ENCODE measurements around the gene LRPAP1.

The LRPAP1 gene

DNA sequence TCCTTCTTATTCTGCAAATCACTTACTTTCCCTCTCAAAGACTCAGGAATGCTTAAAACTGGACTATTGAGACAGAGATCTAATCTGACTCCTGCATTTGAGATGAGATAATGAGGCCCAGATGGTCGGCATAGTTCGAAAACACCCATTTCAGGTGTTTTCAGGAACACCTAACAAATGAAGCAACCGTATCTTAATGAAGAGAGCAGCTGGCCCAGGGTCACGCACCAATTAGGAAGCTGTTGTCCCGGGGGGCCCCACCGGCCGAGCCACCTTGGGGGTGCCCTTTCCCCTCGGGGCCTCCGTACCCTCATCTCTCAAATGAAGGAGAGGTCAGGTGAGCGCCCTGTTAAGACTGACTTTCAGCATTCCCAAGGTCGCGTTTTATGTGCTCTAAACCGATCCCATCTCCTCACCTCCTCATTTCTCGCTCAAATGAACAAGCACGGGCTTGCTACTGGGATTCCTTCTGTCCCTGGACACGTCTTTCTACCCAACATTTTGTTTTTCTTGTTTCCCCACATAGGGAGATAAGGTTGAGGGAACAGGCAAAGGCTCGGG is 824 bp downstream of the LRPAP1 start:
- DNase-seq (ENCODE audit: low spot score), result peak; percentile 41

DNA sequence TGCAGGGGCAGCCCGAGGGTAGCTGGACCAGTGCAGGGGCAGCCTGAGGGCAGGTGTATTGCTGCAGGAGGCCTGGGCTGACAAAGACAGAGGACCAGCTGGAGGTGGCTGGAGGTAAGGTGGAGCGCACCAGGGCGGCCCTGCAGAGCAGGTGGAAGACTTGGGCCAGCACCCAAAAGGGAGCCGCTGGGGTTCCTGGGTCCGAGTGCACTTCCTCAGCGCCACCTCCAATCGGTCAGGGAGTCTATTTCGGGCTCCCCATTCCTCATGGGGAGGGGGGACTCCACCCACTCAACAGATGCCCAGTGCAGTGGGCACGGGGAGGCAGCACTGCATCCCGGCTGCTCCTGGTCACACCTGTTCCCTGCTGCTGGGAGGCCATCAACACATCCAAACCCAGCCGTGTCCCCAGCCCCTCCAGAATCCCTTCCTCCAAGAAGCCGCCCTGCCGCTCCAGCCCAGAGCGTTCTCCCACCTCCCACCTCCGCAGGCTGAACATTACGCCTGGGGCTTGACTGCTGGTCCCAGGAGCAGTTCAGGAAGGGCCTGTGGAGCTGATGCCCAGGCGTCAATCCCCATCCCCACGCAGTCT is 1.5 kb downstream of the LRPAP1 start:
- no peak for DNase-seq (ENCODE audit: low spot score)

DNA sequence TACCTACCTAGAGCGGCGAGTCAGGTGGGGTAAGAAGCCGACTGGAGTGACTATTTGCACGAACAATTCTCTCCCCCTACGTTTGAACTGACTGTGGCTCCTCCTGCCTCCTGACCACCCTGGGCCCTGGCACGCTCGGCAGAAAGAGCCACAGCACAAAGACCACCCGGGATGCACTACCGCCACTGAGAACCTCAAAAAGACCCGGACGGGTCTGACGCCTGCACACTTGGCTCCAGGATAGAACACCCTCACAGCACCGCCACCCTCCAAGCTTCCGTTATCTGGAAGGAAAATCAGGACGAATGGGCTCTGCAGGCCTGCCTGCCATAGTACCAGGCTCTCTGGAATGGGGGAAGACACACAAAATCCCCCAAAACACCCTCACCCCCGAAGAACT is 2.2 kb downstream of the LRPAP1 start:
- DNase-seq (ENCODE audit: low spot score), result no peak

DNA sequence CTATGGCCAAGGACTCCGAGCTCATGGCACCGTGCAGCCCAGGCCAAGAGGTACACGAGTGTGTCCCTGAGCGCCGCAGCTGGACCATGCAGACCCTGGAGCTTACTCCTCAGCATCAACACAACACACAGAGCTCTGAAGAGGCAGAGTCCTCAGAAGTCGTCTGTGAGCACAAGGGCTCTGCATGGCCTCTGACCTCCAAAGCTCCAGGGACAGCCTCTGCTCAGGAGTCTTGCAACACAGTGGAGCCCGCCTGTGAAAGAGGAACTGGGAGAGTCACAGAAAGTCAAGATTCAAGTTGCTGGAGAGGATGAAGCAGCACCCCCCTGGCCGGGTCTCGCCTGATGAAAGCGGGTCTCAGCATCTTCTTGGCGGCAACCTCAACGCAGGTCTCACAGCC is 2.9 kb downstream of the LRPAP1 start:
- no peak for DNase-seq (ENCODE audit: low spot score)

DNA sequence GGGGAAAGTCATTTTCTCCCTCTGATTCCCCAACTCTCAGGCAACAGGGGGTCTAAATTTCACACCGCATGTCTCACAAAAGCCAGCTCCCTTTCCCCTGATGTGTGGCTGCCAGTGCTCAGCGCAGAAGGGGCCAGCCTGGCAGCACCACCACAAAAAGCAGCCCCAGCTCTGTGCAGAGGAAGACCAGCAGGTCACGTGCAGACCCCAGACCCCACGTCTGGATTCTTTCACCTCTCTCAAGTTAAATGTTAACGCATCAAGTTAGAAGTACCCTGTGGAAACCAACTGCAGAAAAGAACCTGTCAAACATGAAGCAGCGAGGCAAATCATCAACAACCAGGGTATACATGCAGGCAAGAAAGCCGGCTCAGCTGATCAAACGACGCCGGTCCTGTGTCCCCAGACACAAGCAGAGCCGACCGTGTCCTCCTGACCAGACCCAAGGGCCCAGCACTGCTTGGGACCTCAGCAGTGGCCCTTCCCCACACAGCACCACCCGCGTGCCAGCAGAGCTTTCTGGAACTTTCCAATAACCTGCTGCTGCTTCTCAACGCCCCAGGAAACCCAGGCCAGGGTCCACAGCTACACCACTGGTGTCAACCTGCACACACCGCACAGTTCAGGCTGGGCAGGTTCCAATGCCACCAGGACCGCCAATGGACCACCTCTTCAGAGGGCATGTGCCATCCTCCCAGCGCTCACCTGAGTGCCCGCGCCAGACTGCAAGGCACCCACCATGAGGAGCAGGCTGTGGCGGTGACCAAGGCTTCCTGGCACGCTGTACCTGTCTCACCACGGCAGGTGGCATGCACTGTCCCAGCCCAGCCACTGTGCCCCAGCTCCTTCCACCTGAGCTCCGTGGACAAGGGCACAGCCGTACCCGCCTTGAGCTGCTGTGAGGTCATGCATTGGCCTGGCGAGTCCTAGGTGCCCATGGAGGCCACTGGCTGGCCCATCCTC is 4.0 kb downstream of the LRPAP1 start:
- no peak for DNase-seq (ENCODE audit: low spot score)

DNA sequence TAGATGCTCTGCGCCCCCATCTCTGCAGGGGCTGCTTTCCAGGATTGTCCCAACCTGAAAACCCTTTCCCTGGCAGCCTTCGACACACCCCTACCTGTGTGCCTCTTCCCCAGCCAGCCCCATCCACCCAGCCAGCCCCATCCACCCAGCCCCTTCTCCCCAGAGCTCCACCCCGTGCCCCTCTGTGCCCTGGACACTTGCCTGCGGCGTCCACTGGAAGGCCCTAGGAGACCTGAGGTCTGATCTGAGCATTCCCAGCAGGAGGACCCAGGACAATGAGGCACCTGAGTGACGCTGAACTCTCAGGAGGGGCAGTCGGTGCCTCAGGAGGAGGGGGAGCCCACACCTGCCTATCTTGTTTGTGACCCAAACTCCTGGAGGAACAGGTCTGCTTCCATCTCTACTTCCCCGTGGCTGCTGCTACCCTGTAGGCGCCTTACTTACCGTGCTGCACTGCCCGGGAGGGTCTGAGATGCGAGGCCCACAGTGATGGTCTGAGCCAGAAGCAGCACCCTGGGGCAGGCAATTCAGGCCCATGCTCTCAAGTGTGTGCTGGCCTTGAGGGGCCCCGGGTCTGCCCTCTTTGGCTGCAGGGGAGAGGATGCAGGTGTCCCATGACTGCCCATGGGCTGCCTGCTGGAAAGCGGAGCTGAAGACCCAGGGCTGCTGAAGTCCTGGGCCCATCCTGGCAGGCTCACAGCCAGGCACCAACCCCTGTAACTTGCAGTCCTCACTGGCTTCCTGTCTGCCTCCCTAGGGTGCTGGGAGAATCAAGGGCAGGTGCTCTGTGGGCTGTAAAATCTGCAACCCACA is 4.9 kb downstream of the LRPAP1 start:
- no peak for DNase-seq (ENCODE audit: low spot score)

DNA sequence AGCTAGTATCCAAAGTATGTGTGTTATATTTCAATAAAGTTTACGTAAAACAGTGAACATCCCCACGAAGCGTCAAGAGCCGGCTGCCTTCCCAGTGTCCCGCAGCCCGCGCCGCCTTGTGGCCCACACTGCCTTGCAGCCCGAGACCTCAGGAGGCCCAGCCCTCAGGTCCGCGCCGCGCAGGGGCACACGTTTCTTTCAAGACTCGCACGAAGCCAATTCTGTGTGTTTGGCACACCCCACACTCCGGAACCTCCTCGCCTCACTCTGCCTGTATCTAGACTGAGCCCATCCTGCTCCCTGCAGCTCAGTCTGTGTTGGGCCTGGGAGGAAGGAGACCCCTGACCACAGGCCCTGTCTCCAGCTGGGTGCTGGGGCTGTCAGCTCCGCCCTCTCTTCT is 5.8 kb downstream of the LRPAP1 start:
- DNase-seq (ENCODE audit: low spot score), result no peak

DNA sequence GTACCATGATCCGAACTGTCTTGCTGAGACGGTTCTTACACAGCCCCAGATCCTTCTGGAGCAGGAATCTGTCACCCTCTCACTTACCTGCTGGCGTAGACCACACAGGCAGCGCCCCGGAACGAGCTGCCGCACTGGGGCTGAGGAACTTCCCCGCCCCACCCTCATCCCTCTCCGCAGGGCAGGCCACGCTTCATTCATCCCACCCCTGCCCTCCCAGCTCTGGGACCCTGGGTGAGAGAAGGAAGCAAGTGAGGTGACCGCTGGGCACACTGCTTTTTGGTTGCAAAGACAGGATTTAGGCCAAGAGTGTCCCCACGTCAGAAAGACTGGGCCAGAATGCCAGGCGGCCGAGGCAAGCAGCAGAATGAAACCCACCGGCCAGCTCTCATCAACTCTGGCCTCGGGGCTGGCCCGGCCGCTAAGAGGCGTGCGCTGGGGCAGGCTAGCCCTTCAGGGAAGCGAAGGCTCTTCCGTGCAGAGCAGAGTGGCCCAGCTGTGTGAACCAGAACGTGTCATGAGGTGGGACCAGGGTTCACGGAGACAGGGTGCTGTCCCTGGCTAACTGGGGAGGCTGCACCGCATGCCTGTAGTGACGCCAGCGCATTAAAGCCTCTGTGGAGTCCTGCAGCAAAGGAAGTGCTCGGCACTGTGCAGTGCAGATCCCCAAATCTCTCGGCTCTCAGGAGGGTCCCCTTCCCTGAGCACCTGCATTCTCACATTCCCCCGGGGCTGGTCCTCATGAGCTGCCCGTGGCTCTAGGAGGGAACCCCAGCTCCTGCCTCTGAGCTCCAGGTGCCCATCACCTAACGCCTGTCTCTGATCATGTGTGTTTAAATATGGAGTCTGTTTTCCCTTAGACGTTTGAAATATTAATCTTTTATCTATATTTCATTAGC is 6.4 kb downstream of the LRPAP1 start:
- no peak for DNase-seq (ENCODE audit: low spot score)

DNA sequence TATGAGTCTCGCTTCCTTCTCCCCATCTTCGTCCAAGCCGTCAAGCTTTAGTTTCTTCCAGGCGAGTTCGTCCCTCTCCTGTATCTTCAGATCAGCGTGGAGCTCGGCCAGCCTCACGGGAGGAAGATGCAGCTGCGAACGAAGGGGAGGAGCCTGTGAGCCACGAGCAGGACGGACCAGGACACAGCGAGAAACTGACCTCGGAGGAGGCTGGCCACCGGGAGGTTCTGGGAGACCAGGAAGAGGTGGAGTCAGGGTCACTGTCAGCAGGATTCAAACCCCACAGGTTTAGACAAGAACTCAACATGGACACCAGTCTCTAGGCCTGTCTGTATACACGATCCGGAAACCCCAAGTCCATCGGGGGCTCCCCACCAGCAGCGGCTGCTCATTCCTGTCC is 7.3 kb downstream of the LRPAP1 start:
- no peak for DNase-seq (ENCODE audit: low spot score)

DNA sequence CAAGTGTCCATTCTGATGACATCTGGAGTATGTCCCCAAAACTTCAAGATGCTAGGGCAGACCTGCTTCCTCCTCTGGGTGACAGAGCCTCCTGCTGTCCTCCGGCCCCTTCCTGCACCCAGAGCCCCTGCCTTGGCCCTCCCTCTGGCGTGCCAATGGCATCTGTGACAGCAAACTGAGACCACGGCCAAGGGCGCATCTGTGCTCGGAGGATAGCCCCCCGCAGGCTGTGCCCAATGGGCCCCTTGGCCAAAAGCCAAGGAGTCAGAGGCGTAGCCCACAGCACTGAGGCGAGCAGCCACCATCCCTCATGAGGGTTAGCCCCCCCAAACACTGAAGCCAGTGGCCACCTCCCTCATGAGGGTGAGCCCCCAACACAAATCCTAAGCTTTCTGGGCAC is 7.9 kb downstream of the LRPAP1 start:
- no peak for DNase-seq (ENCODE audit: low spot score)

DNA sequence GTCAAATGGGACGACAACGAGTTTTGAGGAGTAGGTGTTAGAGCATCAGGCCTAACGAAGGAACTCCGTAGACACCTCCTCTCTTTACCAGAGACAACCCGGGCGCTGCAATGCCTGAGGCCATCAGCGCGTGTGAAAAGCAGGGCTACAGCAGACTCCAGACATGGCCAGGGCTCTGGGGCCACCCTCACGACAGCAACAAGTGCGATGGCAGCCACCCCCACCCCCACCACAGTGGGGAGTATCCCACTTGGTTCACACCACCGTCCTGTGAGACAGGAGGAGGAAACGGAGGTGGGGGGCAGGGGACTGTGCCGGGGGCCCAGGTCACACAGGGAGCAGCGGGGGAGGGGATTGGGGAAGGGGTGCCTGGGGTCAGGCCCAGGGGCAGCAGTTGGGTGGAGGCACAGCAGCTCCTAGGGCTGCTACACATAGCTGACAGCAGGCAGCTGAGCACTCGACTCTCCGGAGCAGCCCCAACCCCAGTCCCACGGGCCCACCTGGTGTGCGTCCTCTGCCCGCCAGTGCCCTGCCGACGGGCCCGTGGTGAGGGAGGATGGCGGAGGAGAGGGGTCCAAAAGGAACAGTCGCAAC is 8.5 kb downstream of the LRPAP1 start:
- DNase-seq (ENCODE audit: low spot score), result no peak

DNA sequence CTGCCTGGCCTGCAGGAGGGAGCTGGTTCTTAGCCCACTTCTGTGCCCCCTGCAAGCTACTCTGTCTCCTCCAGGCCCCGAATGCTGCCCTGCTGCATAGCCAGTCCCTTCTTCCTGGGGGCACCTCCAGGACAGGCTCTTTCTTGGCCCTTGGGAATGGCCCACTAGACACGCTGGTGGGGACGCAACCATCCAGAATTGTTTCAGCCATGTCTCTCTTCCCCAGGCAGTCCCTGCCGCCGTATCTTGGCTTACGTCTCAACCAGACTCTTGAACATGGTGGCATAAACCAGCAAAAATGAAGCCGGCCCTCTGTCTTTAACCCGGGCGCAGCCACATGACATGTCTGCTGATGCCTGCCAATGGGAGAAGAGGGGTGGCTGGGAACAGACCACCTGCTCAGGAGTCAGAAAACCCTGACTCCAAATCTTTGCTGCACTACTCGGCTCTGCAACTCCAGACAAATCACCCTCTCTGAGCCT is 9.0 kb downstream of the LRPAP1 start:
- DNase-seq (ENCODE audit: low spot score), result no peak

DNA sequence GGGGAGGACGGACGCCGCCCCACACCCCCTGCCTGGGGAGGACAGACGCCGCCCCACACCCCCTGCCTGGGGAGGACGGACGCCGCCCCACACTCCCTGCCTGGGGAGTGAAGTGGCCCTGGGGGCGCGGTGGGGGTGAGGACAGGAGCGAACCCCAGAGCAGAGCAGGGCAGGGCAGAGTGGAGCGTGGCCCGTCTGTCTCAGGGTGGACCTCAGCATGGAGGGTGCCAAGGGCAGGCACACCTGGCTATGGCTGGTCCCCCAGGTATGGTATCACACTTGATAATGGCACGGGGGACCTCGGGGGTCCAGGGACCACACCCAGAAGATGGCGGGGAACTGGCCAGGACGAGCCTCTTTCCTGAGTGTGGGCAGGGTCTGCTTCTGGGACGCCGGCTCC is 9.6 kb downstream of the LRPAP1 start:
- DNase-seq (ENCODE audit: low spot score), result no peak

DNA sequence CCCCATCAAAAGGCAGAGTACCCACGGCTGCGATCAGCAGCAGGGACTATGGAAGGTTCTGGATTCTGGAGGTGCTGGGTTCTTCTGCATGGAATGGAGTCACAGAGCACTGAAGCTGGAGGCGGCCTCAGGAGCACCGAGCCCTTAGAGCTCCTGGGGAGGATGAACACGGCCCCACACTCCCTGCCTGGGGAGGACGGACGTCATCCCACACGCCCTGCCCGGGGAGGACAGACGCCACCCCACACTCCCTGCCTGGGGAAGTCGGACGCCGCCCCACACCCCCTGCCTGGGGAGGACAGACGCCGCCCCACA is 9.9 kb downstream of the LRPAP1 start:
- DNase-seq (ENCODE audit: low spot score), result no peak

DNA sequence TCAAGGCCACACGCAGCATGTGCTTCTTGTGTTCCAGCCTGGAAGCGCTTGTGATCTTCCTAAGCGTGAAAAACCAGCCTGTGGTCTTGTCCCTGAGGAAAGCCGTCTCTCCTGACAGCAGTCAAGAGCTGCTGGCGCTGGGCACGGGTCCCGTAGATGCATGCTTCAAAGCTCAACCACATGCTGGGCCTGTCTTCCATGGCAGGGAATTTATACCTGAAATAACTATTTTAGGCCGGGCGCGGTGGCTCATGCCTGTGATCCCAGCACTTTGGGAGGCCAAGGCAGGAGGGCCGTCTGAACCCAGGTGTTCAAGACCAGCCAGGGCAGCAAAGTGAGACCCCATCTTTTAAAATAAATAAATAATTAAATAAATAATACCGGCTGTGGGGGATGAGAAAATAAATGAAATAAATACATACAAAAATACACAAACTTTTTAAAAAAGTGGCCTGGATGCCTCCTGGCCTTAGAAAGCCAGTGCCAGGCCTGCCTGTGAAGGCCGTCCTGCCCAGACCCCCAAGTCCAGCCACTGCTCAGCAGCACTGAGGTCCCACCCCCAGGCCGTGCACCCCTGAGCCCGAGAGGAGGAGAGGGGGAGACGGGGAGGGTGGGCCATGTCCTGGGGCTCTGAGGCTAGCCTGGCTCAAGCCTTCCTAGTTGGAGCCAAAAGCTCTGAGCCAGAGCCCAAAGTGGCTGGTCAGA is 10.4 kb downstream of the LRPAP1 start:
- DNase-seq (ENCODE audit: low spot score), result no peak

DNA sequence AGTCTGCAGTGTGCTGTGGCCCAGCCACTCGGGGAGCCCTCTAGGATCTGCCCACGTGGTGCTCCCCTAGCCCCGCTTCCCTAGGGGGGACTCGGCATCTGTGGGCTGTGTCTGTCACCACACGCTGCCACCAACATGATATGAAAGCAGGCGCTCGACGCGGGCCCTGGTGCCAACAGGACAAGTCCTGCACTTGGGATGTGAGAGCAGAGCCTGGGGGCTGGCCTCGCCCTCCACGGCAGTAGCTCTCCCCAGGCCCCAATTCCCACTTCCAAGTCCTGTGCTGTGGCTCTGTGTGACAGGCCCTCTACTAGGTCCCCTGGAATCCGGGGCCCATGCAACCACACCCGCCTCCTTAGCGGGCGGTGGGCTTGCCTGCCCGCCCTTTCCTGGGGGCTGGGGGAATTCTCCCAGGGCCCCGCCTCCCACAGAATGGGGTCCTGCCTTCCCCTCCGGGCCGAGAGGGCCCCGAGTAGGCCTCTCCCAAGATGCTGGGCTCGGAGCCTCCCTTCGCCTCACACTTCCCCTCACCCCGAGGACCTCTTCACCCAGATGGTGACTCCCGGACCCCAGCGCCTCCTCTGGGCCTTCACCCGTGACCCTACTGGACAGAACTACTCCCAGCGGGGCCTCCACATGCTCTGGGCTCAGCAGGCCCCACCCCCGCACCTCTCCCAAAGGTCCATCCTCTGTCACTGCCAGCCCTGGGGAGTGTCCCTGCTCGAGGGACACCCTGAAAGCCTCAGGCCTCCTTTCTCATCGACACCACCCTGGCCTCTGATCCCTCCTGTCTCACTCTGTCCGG is 11.2 kb downstream of the LRPAP1 start:
- DNase-seq (ENCODE audit: low spot score), result no peak

DNA sequence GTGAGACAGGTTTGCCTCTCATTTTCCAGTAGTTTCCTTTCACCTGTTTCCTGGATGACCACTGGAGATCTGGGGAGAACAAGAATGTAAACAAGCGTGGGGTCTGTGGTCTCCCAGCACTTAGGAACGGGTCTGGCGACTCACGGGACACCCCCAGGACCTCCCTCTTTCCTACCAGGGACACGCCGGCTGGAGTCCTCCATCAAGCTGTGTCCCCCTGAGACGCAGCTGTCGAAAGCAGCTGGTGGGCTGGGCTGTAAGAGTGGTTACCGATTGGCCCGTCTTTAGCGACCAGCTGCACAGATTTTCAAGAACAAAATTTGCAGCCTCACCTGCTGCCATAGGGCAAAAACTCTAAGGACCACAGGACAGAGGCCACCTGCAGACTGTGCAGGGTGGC is 11.9 kb downstream of the LRPAP1 start:
- no peak for DNase-seq (ENCODE audit: low spot score)

DNA sequence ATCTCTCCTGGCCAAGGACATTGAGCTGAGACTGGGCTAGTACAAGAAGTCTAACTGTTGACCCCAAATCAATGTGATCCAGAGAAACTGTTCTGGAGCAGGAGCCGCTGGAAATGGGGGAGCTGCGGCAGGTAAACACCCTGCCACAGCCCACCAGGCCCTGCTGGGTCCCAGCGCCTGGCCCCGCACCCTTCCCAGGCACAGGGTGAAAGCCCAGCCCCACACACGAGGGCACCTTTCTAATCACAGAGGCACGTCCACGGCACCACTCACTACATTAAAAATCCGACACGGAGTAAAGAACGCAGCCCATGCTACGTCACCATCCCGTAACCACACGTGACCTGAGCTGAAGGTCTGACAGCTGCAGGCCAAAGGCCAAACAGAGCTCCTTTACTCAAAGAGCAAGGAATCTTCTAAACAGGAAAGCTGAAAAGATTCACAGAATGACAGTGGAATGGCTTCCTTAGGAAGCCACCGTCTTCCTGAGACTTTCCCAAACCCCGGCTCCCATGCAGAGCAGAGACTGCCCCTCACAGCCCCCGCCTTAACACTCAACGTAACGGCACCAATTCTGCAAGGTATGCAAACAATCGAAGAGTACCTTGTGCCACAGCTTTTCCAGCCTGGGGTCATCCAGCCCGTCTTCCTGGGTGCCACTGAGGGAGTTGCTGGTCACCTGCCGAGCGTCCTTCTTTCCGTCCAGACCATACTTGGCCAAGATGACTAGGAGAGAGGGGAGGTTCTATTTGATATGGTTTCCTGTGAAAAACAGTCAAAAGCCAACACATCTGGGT is 12.6 kb downstream of the LRPAP1 start:
- no peak for DNase-seq (ENCODE audit: low spot score)

DNA sequence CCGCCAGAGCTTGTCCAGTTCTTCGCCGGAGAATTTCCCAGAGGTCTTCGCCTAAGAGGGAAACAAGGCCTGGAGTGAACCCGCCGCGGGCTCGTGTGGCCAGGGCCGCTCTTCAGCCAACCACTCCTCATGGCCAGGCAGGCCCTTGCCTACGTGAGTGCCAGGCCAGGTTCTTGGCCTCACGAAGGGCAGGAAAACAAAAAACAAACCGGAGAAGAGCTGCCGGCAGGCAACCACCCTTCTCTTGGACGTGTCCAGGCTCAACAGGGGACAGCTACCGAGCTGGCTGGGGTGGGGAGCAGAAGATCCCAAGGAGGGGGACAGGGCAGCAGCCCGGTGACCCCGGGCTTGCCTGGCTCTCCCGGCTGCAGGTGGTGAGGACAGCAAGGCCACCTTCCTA is 13.3 kb downstream of the LRPAP1 start:
- no peak for DNase-seq (ENCODE audit: low spot score)

All from germinal center (tissue), 1 donor.